ENCODE results near the gene MICAL3.

Gene MICAL3

GRCh38 chr22:17838180-17838865 is 186.0 kb downstream of the MICAL3 start:
- no peak for DNase-seq (ENCODE audit: low read depth in 2 of 2)

- DNase-seq (ENCODE audit: low read depth in 2 of 2), result no peak
Measured at GRCh38 chr22:17836992-17837742, 187.2 kb downstream of the MICAL3 start.

GRCh38 chr22:17835256-17835655 is 189.1 kb downstream of the MICAL3 start:
- DNase-seq (ENCODE audit: low read depth in 2 of 2), result no peak

- DNase-seq (ENCODE audit: low read depth in 2 of 2), result no peak
Measured at GRCh38 chr22:17833489-17833888, 190.9 kb downstream of the MICAL3 start.

GRCh38 chr22:17832665-17833064 is 191.7 kb downstream of the MICAL3 start:
- DNase-seq (ENCODE audit: low read depth in 2 of 2), result no peak

GRCh38 chr22:17831501-17832251 is 192.7 kb downstream of the MICAL3 start:
- no peak for DNase-seq (ENCODE audit: low read depth in 2 of 2)

- DNase-seq (ENCODE audit: low read depth in 2 of 2), result peak; percentile 53 to 62
Measured at GRCh38 chr22:17830043-17830961, 194.1 kb downstream of the MICAL3 start.

GRCh38 chr22:17829695-17830042 is 194.7 kb downstream of the MICAL3 start:
- no peak for DNase-seq (ENCODE audit: low read depth in 2 of 2)

- no peak for DNase-seq (ENCODE audit: low read depth in 2 of 2)
Measured at GRCh38 chr22:17828502-17829080, 195.8 kb downstream of the MICAL3 start.

- DNase-seq (ENCODE audit: low read depth in 2 of 2), result no peak
Measured at GRCh38 chr22:17827466-17827865, 196.9 kb downstream of the MICAL3 start.

- no peak for DNase-seq (ENCODE audit: low read depth in 2 of 2)
Measured at GRCh38 chr22:17825876-17826550, 198.3 kb downstream of the MICAL3 start.

- DNase-seq (ENCODE audit: low read depth in 2 of 2), result no peak
Measured at GRCh38 chr22:17824457-17824856, 199.9 kb downstream of the MICAL3 start.

- no peak for DNase-seq (ENCODE audit: low read depth in 2 of 2)
Measured at GRCh38 chr22:17823964-17824363, 200.4 kb downstream of the MICAL3 start.

GRCh38 chr22:17823226-17823625 is 201.1 kb downstream of the MICAL3 start:
- DNase-seq (ENCODE audit: low read depth in 2 of 2), result no peak

- no peak for DNase-seq (ENCODE audit: low read depth in 2 of 2)
Measured at GRCh38 chr22:17822087-17822486, 202.3 kb downstream of the MICAL3 start.

- no peak for DNase-seq (ENCODE audit: low read depth in 2 of 2)
Measured at GRCh38 chr22:17820879-17821439, 203.4 kb downstream of the MICAL3 start.

- no peak for DNase-seq (ENCODE audit: low read depth in 2 of 2)
Measured at GRCh38 chr22:17818649-17819048, 205.7 kb downstream of the MICAL3 start.

- no peak for DNase-seq (ENCODE audit: low read depth in 2 of 2)
Measured at GRCh38 chr22:17818180-17818579, 206.2 kb downstream of the MICAL3 start.

- no peak for DNase-seq (ENCODE audit: low read depth in 2 of 2)
Measured at GRCh38 chr22:17817511-17818065, 206.8 kb downstream of the MICAL3 start.

- DNase-seq (ENCODE audit: low read depth in 2 of 2), result no peak
Measured at GRCh38 chr22:17817079-17817478, 207.3 kb downstream of the MICAL3 start.

Measured in stimulated activated CD8-positive, alpha-beta memory T cell treated with anti-CD3 and anti-CD28 coated beads, Interleukin-7, amount 100 ng/mL, for 4 hours (primary cell).